GM12891 (cell line): ENCODE measurements around the gene LYST.

ENCODE experiments used
- POLR2A ChIP-seq: IDR thresholded peaks from 2 replicates; pipeline ENCODE4 v1.6.1; 2011; ENCODE audit warnings: low read depth, low read length, control low read depth
- POLR2AphosphoS5 ChIP-seq: IDR thresholded peaks from 2 replicates; pipeline ENCODE4 v1.6.1; 2011; ENCODE audit warnings: low read depth, low read length, control low read depth
- SPI1 ChIP-seq: IDR thresholded peaks from 2 replicates; pipeline ENCODE4 v1.6.1; 2011; ENCODE audit warnings: low read depth, low read length, control low read depth
- TAF1 ChIP-seq: IDR thresholded peaks from 2 replicates; pipeline ENCODE4 v1.6.1; 2011; ENCODE audit warnings: low read depth, low read length, control low read depth

- TF ChIP-seq POLR2AphosphoS5 = no peak
- TF ChIP-seq POLR2A = no peak
- no peak for TF ChIP-seq TAF1
- no peak for TF ChIP-seq SPI1
Measured at GRCh38 chr1:235650341-235651169, 216.2 kb downstream of the LYST start.
